Epidermal melanocyte (primary cell): ENCODE results near the gene SUSD6.

Source experiments
- DNase-seq: peaks from one replicate; pipeline ENCODE4 v3.0.0; 2011; ENCODE audit warnings: low spot score; ENCODE audit not compliant: insufficient read length

Gene SUSD6

GRCh38 chr14:69671365-69672030, 60.1 kb downstream of the SUSD6 start:
- no peak for DNase-seq

GRCh38 chr14:69672356-69672755, 61.0 kb downstream of the SUSD6 start:
- DNase-seq = no peak

GRCh38 chr14:69673104-69673503, 61.7 kb downstream of the SUSD6 start:
- DNase-seq = no peak

GRCh38 chr14:69673578-69674305, 62.3 kb downstream of the SUSD6 start:
- no peak for DNase-seq

- DNase-seq = no peak
Observed at GRCh38 chr14:69674546-69675244, 63.3 kb downstream of the SUSD6 start.

- DNase-seq = no peak
Observed at GRCh38 chr14:69675245-69675583, 63.8 kb downstream of the SUSD6 start.

GRCh38 chr14:69675877-69676416, 64.6 kb downstream of the SUSD6 start:
- DNase-seq = no peak

GRCh38 chr14:69676723-69677122, 65.3 kb downstream of the SUSD6 start:
- DNase-seq = no peak

GRCh38 chr14:69680297-69680696, 68.9 kb downstream of the SUSD6 start:
- DNase-seq = no peak

- DNase-seq = no peak
Observed at GRCh38 chr14:69682136-69682535, 70.7 kb downstream of the SUSD6 start.

- DNase-seq = peak; percentile 34
Observed at GRCh38 chr14:69682621-69683263, 71.3 kb downstream of the SUSD6 start.

- no peak for DNase-seq
Observed at GRCh38 chr14:69683971-69684370, 72.6 kb downstream of the SUSD6 start.

- DNase-seq = no peak
Observed at GRCh38 chr14:69684461-69685217, 73.2 kb downstream of the SUSD6 start.

GRCh38 chr14:69685218-69685616, 73.8 kb downstream of the SUSD6 start:
- no peak for DNase-seq

GRCh38 chr14:69685716-69686115, 74.3 kb downstream of the SUSD6 start:
- DNase-seq = no peak

GRCh38 chr14:69687606-69688298, 76.4 kb downstream of the SUSD6 start:
- no peak for DNase-seq

- DNase-seq = peak; percentile 59
Observed at GRCh38 chr14:69688299-69688649, 76.9 kb downstream of the SUSD6 start.

GRCh38 chr14:69690042-69690441, 78.6 kb downstream of the SUSD6 start:
- DNase-seq = no peak

GRCh38 chr14:69692594-69692993, 81.2 kb downstream of the SUSD6 start:
- no peak for DNase-seq

GRCh38 chr14:69693145-69693544, 81.7 kb downstream of the SUSD6 start:
- no peak for DNase-seq
